Measurements from ENCODE around the gene FGF1. TPM values are rescaled to one million over a fixed set of nuclear protein-coding genes. Genes with fewer than 3 reads are reported as not detected.

Gene FGF1
- total and polyA plus RNA-seq, 2 donors (not counting 3 experiments of a cell fraction or from before 2014, with no cell fraction given): not detected

- POLR2A ChIA-PET: no interaction called here
- no peaks in the 10 kb centered on the region for H3K4me1 ChIP-seq (ENCODE audit: control insufficient read depth, extremely low read depth, insufficient read depth, low read length)
- intact Hi-C loops (cut with micrococcal nuclease) (no loop called here), dilution Hi-C loops (cut with MboI; ENCODE audit: extremely low pct_ligation_motif_present, low sequenced_read_pairs) (no loop called here)
- H3K9me1 ChIP-seq (replicated peaks; ENCODE audit: control insufficient read depth, extremely low read depth, insufficient read depth, low read length): no peaks in the 10 kb centered on the region
- TF ChIP-seq FOS (IDR thresholded peaks at IDR 0.05; ENCODE audit: borderline replicate concordance, insufficient read depth, low read length) (no peak), MYC (IDR thresholded peaks at IDR 0.05; ENCODE audit: low read depth, low read length) (no peak), JUN (IDR thresholded peaks at IDR 0.05; ENCODE audit: borderline replicate concordance, insufficient read depth, insufficient read length, low read depth) (no peak), POLR2A (IDR thresholded peaks at IDR 0.05; ENCODE audit: low read depth, low read length) (no peak), GATA2 (IDR thresholded peaks at IDR 0.05; ENCODE audit: insufficient read depth, insufficient read length, low read depth, low read length) (no peak), CTCF (IDR thresholded peaks at IDR 0.05; ENCODE audit: extremely low read depth in 1 of 2, insufficient read depth in 1 of 2, low read depth in 1 of 2, low read length in 2 of 2) (no peak), POLR2AphosphoS5 (IDR thresholded peaks at IDR 0.05; ENCODE audit: insufficient read depth, low read depth, low read length) (no peak), EZH2 (IDR thresholded peaks at IDR 0.05; ENCODE audit: borderline replicate concordance, low read depth, low read length, severe bottlenecking) (no peak)
- TF ChIP-seq, protein P1, sequence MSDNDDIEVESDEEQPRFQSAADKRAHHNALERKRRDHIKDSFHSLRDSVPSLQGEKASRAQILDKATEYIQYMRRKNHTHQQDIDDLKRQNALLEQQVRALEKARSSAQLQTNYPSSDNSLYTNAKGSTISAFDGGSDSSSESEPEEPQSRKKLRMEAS (IDR thresholded peaks at IDR 0.05; ENCODE audit: insufficient read depth, insufficient read length): no peak
- H3K27ac ChIP-seq (ENCODE audit: insufficient read depth, low read depth, low read length): no peak overlapping the region
- no peak for FAIRE-seq
- peaks cover 2 to 5% of the 10 kb centered on the region in 2 experiments for H3K27me3 ChIP-seq (ENCODE audit: control insufficient read depth in 2 of 2, insufficient read depth in 2 of 2, low read length in 2 of 2)
- H3K36me3 ChIP-seq (ENCODE audit: control insufficient read depth in 2 of 2, extremely low read depth in 1 of 2, insufficient read depth in 2 of 2, low read length in 2 of 2): no peaks in the 10 kb centered on the region
- no peaks in the 10 kb centered on the region for H3K79me2 ChIP-seq (ENCODE audit: control insufficient read depth, insufficient read depth, low read length)
- H3K9me3 ChIP-seq (replicated peaks; ENCODE audit: control insufficient read depth, insufficient read depth, low read length): no peaks in the 10 kb centered on the region
- no peak for DNase-seq (ENCODE audit: low read depth, low spot score)
- H2AFZ ChIP-seq (ENCODE audit: low read depth, low read length): no peak overlapping the region
- no peak overlapping the region for H3K4me2 ChIP-seq (ENCODE audit: insufficient read depth, low read length)
- no peak overlapping the region for H3K4me3 ChIP-seq (replicated peaks in 1 of 3; ENCODE audit: insufficient read depth in 1 of 3, low read depth in 1 of 3, low read length in 3 of 3)
- H3K9ac ChIP-seq (replicated peaks; ENCODE audit: extremely low read depth, insufficient read depth, low read length): no peak overlapping the region
- H4K20me1 ChIP-seq (replicated peaks; ENCODE audit: control insufficient read depth, extremely low read depth, insufficient read depth, low read length): no peaks in the 10 kb centered on the region
- CTCF ChIA-PET: interaction anchor here (0.6 to 3.3 kb wide), 7 partner anchors 14 to 430 kb away, joined by 3 to 40 read pairs (median 14); no protein-coding TSS in a partner anchor
- no TSS peak for BruUV-seq (replicated peaks)
Observed at GRCh38 chr5:142585451-142585850, 100.4 kb downstream of the FGF1 start.

All from endothelial cell of umbilical vein (primary cell).